ENCODE data around the gene DDR2.

The DDR2 gene

DNA sequence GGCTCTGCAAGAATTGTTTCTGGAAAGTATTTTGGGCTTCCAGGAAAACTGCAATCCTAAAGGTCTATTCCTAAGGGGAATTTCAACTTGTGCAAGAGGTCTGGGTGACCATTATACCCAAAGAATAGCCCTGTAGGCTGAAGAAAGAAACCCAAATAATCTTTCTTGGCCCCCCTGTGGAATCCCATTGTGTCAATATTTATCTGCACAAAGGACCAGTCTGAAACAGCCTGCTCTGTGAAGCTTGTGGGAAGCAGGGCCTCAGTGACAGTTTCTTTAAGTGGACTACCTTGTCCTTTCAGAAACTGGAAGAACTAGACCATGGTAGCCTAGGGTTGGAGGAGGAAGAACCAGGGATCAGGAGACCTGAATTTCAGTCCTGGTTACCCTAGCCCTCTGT is 99.8 kb downstream of the DDR2 start:
- Histone ChIP-seq H3K4me1 (ENCODE audit: control insufficient read depth, insufficient read depth, low read depth, low read length) (peaks cover 4% of the 10 kb centered on the region), H3K9me3 (ENCODE audit: control insufficient read depth, low read length) (no peaks in the 10 kb centered on the region), H3K4ac (ENCODE audit: low read depth in 1 of 2, low read length in 2 of 2) (peak overlapping the region in 1 of 2 experiments; percentile 50), H2BK5ac (ENCODE audit: low read depth, low read length, poor library complexity, severe bottlenecking) (no peak overlapping the region), H2AFZ (ENCODE audit: low read depth, low read length) (no peak overlapping the region), H4K91ac (ENCODE audit: low read length) (no peak overlapping the region), H3K27me3 (ENCODE audit: control insufficient read depth in 1 of 2, insufficient read depth in 1 of 2, low read length in 2 of 2) (no peaks in the 10 kb centered on the region), H3K79me1 (replicated peaks; ENCODE audit: low read length, poor library complexity, severe bottlenecking) (peaks cover 18% of the 10 kb centered on the region), H3K14ac (ENCODE audit: low read length in 2 of 2) (peak overlapping the region in 1 of 2 experiments; percentile 22), H3K23ac (ENCODE audit: low read length in 2 of 2) (no peak overlapping the region), H3K27ac (ENCODE audit: low read length, poor library complexity, severe bottlenecking) (no peak overlapping the region), H2AK5ac (ENCODE audit: low read length, severe bottlenecking) (no peak overlapping the region), H2BK120ac (ENCODE audit: low read depth, low read length) (no peak overlapping the region), H2BK12ac (ENCODE audit: low read length in 2 of 2) (no peak overlapping the region), H3K18ac (ENCODE audit: low read depth in 1 of 2, low read length in 2 of 2) (no peak overlapping the region), H4K8ac (ENCODE audit: low read length) (no peak overlapping the region), H3K9ac (ENCODE audit: low read length) (no peak overlapping the region), H3K4me3 (ENCODE audit: insufficient read depth in 1 of 2, low read depth in 1 of 2, low read length in 2 of 2) (no peak overlapping the region), H3K4me2 (ENCODE audit: low read length, poor library complexity, severe bottlenecking) (no peak overlapping the region), H2BK15ac (ENCODE audit: low read depth, poor library complexity, severe bottlenecking) (no peak overlapping the region), H3K36me3 (ENCODE audit: control insufficient read depth in 1 of 2, insufficient read depth in 2 of 2, low read depth in 1 of 2, low read length in 2 of 2) (peaks cover 0 to 74% of the 10 kb centered on the region in 2 experiments)
- no peak for DNase-seq

DNA sequence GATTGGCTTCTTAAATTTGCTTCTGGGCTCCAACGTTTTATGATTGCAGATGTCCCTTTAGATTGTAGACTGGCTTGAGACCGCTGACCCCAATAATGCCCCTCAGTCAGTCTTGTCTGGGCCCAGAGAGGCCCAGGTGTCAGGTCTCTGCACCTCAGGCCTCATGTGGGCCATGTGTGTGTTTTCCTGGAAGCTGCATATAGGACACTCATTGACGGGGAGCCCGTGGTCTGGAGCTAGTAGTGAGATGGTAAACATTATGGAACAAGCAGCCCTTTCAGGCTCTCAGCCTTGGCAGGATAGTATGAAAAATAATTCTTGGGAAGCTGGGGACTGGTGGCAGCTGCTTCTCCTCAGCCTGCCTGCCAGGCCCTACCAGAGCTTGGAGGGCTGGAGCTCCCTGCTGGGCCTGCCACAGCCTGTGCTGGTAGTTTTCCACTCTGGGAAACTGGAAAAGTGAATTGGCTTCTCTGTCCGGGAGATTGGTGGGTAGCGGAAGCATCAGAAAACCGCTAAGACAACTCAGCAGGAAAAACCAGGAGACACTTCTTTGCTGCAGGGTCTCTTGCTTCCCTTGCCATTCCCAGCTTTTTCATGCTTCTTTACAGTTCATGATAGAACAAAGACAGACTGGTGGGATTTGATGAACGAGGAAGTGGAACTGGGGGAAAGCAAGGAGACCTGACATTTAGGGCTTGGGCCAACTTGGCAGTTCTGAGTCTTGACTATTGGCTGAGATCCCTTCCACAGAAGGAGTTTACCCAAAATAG is 100.5 kb downstream of the DDR2 start:
- Histone ChIP-seq H3K27ac (ENCODE audit: low read length, poor library complexity, severe bottlenecking) (no peak overlapping the region), H3K27me3 (ENCODE audit: control insufficient read depth in 1 of 2, insufficient read depth in 1 of 2, low read length in 2 of 2) (no peaks in the 10 kb centered on the region), H3K14ac (ENCODE audit: low read length in 2 of 2) (no peak overlapping the region), H4K8ac (ENCODE audit: low read length) (peak overlapping the region; percentile 15), H3K4ac (ENCODE audit: low read depth in 1 of 2, low read length in 2 of 2) (no peak overlapping the region), H2BK15ac (ENCODE audit: low read depth, poor library complexity, severe bottlenecking) (no peak overlapping the region), H3K79me1 (replicated peaks; ENCODE audit: low read length, poor library complexity, severe bottlenecking) (peaks cover 18% of the 10 kb centered on the region), H2BK120ac (ENCODE audit: low read depth, low read length) (no peak overlapping the region), H3K4me3 (ENCODE audit: insufficient read depth in 1 of 2, low read depth in 1 of 2, low read length in 2 of 2) (no peak overlapping the region), H3K36me3 (ENCODE audit: control insufficient read depth in 1 of 2, insufficient read depth in 2 of 2, low read depth in 1 of 2, low read length in 2 of 2) (peaks cover 0 to 74% of the 10 kb centered on the region in 2 experiments), H2BK5ac (ENCODE audit: low read depth, low read length, poor library complexity, severe bottlenecking) (no peak overlapping the region), H3K23ac (ENCODE audit: low read length in 2 of 2) (no peak overlapping the region), H4K91ac (ENCODE audit: low read length) (no peak overlapping the region), H2AFZ (ENCODE audit: low read depth, low read length) (no peak overlapping the region), H3K18ac (ENCODE audit: low read depth in 1 of 2, low read length in 2 of 2) (no peak overlapping the region), H2BK12ac (ENCODE audit: low read length in 2 of 2) (no peak overlapping the region), H3K4me1 (ENCODE audit: control insufficient read depth, insufficient read depth, low read depth, low read length) (peaks cover 4% of the 10 kb centered on the region), H3K9me3 (ENCODE audit: control insufficient read depth, low read length) (no peaks in the 10 kb centered on the region), H2AK5ac (ENCODE audit: low read length, severe bottlenecking) (peak overlapping the region; percentile 23), H3K4me2 (ENCODE audit: low read length, poor library complexity, severe bottlenecking) (no peak overlapping the region), H3K9ac (ENCODE audit: low read length) (no peak overlapping the region)
- DNase-seq = peak; percentile 27
- 85% methylated on average over 8 of the region's 8 CpGs for WGBS

DNA sequence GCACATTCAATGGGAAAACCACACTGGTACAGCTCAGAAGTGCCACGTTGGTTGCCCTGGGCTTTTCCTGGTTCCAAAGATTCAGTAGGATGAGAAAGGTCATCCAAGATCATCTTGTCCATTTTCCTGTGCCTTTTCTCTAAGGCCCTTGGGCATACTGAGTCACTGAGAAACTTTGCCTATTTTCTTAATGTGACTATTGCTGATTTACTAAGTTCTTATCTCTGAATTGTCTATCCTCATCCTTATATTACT is 101.0 kb downstream of the DDR2 start:
- peak overlapping the region; percentile 23 for H2AK5ac ChIP-seq (ENCODE audit: low read length, severe bottlenecking)
- no peak overlapping the region for H2BK120ac ChIP-seq (ENCODE audit: low read depth, low read length)
- no peak overlapping the region for H4K91ac ChIP-seq (ENCODE audit: low read length)
- no peak overlapping the region for H3K14ac ChIP-seq (ENCODE audit: low read length in 2 of 2)
- H2BK15ac ChIP-seq (ENCODE audit: low read depth, poor library complexity, severe bottlenecking) = no peak overlapping the region
- H3K79me1 ChIP-seq (replicated peaks; ENCODE audit: low read length, poor library complexity, severe bottlenecking) = peaks cover 17% of the 10 kb centered on the region
- H3K36me3 ChIP-seq (ENCODE audit: control insufficient read depth in 1 of 2, insufficient read depth in 2 of 2, low read depth in 1 of 2, low read length in 2 of 2) = peaks cover 0 to 72% of the 10 kb centered on the region in 2 experiments
- H3K9ac ChIP-seq (ENCODE audit: low read length) = no peak overlapping the region
- H4K8ac ChIP-seq (ENCODE audit: low read length) = no peak overlapping the region
- H2BK12ac ChIP-seq (ENCODE audit: low read length in 2 of 2) = no peak overlapping the region
- peaks cover 4% of the 10 kb centered on the region for H3K4me1 ChIP-seq (ENCODE audit: control insufficient read depth, insufficient read depth, low read depth, low read length)
- no peak overlapping the region for H3K27ac ChIP-seq (ENCODE audit: low read length, poor library complexity, severe bottlenecking)
- H3K18ac ChIP-seq (ENCODE audit: low read depth in 1 of 2, low read length in 2 of 2) = no peak overlapping the region
- H3K4ac ChIP-seq (ENCODE audit: low read depth in 1 of 2, low read length in 2 of 2) = no peak overlapping the region
- H3K9me3 ChIP-seq (ENCODE audit: control insufficient read depth, low read length) = no peaks in the 10 kb centered on the region
- no peak overlapping the region for H2BK5ac ChIP-seq (ENCODE audit: low read depth, low read length, poor library complexity, severe bottlenecking)
- H2AFZ ChIP-seq (ENCODE audit: low read depth, low read length) = no peak overlapping the region
- DNase-seq = no peak
- H3K4me2 ChIP-seq (ENCODE audit: low read length, poor library complexity, severe bottlenecking) = no peak overlapping the region
- WGBS = 80% methylated on average over 1 of the region's 1 CpG
- H3K23ac ChIP-seq (ENCODE audit: low read length in 2 of 2) = no peak overlapping the region
- H3K4me3 ChIP-seq (ENCODE audit: insufficient read depth in 1 of 2, low read depth in 1 of 2, low read length in 2 of 2) = no peak overlapping the region
- H3K27me3 ChIP-seq (ENCODE audit: control insufficient read depth in 1 of 2, insufficient read depth in 1 of 2, low read length in 2 of 2) = no peaks in the 10 kb centered on the region

DNA sequence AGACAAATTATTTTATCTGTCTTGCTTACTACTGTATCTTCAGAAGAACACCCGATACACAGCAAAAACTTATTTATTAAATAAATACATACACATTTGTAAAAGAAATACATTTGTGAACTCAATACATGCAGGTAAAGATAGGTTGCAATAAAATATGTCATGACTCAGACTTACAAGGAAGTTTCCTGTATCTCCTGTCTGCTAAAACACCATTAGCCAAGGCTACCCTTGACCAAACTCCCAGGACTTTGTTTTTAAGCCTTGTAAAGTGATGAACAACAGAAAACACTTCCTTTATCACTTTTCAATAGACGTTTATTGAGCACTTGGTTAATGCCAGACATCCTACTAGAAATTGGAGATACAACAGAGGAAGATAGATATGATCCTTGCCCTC is 101.8 kb downstream of the DDR2 start:
- whole genome bisulfite sequencing = no CpG with 5 or more reads among the region's 2 CpGs
- no peak overlapping the region for H3K4me2 ChIP-seq (ENCODE audit: low read length, poor library complexity, severe bottlenecking)
- H3K36me3 ChIP-seq (ENCODE audit: control insufficient read depth in 1 of 2, insufficient read depth in 2 of 2, low read depth in 1 of 2, low read length in 2 of 2) = peaks cover 0 to 64% of the 10 kb centered on the region in 2 experiments
- no peak overlapping the region for H3K23ac ChIP-seq (ENCODE audit: low read length in 2 of 2)
- H2AFZ ChIP-seq (ENCODE audit: low read depth, low read length) = no peak overlapping the region
- H4K91ac ChIP-seq (ENCODE audit: low read length) = no peak overlapping the region
- H3K4me1 ChIP-seq (ENCODE audit: control insufficient read depth, insufficient read depth, low read depth, low read length) = peaks cover 4% of the 10 kb centered on the region
- no peak overlapping the region for H2AK5ac ChIP-seq (ENCODE audit: low read length, severe bottlenecking)
- H3K27me3 ChIP-seq (ENCODE audit: control insufficient read depth in 1 of 2, insufficient read depth in 1 of 2, low read length in 2 of 2) = no peaks in the 10 kb centered on the region
- H4K8ac ChIP-seq (ENCODE audit: low read length) = no peak overlapping the region
- no peak overlapping the region for H2BK12ac ChIP-seq (ENCODE audit: low read length in 2 of 2)
- no peak overlapping the region for H3K4me3 ChIP-seq (ENCODE audit: insufficient read depth in 1 of 2, low read depth in 1 of 2, low read length in 2 of 2)
- H3K9ac ChIP-seq (ENCODE audit: low read length) = no peak overlapping the region
- H3K14ac ChIP-seq (ENCODE audit: low read length in 2 of 2) = no peak overlapping the region
- peaks cover 12% of the 10 kb centered on the region for H3K79me1 ChIP-seq (replicated peaks; ENCODE audit: low read length, poor library complexity, severe bottlenecking)
- no peak overlapping the region for H3K18ac ChIP-seq (ENCODE audit: low read depth in 1 of 2, low read length in 2 of 2)
- no peak for DNase-seq
- no peak overlapping the region for H3K27ac ChIP-seq (ENCODE audit: low read length, poor library complexity, severe bottlenecking)
- no peak overlapping the region for H2BK15ac ChIP-seq (ENCODE audit: low read depth, poor library complexity, severe bottlenecking)
- H3K4ac ChIP-seq (ENCODE audit: low read depth in 1 of 2, low read length in 2 of 2) = no peak overlapping the region
- H2BK120ac ChIP-seq (ENCODE audit: low read depth, low read length) = no peak overlapping the region
- H3K9me3 ChIP-seq (ENCODE audit: control insufficient read depth, low read length) = no peaks in the 10 kb centered on the region
- no peak overlapping the region for H2BK5ac ChIP-seq (ENCODE audit: low read depth, low read length, poor library complexity, severe bottlenecking)
